HCT116 (cell line): ENCODE data around the gene PDE2A. TPM values are rescaled to one million over a fixed set of nuclear protein-coding genes. Genes with fewer than 3 reads are reported as not detected.
A peak's percentile ranks its signal among the peaks of the same experiment; 100 is the strongest.

Source experiments
- ATAC-seq: fragments of 200-7000 bp; cut with Tn5 transposase; 2 replicates; pipeline ENCODE4 v1.9.1; 2020; ENCODE audit warnings: mild to moderate bottlenecking, moderate library complexity
- BruUV-seq: library from RNA; stranded (reverse); fragments of 400-500 nt; replicated peaks from 2 replicates; lab custom pipeline; 2021; lab: Mats Ljungman, UMichigan
- CTCF ChIA-PET: fragments of 300-600 bp; sonication (Branson Sonifier 250); formaldehyde crosslinking; loops from one replicate; lab custom pipeline; 2021; ENCODE audit warnings: antibody characterized with exemption; lab: Charles Lee
- POLR2A ChIA-PET: fragments of 300-600, 350-600 bp; sonication (Branson Sonifier 250); formaldehyde crosslinking; loops from one replicate; lab custom pipeline; 2021; ENCODE audit warnings: antibody characterized with exemption; lab: Charles Lee
- RAD21 ChIA-PET, 2 experiments: fragments of 300-600 bp; sonication (Branson Sonifier 250); formaldehyde crosslinking; loops; one replicate each; lab custom pipeline; 2023; ENCODE audit warnings: low total read pairs in 2 of 2; ENCODE audit not compliant: uncharacterized antibody in 2 of 2, unreplicated experiment in 2 of 2, low non-redundant PET in 1 of 2; lab: Charles Lee
- DNase-seq: peaks from one replicate; pipeline ENCODE4 v3.0.0-alpha.2; 2010; ENCODE audit warnings: low read depth, low spot score
- H2AFZ ChIP-seq: fragments of 200-600 bp; shearing (Covaris generic), sonication (generic); 2 replicates; pipeline ENCODE4 v1.6.1; 2017; ENCODE audit warnings: low read depth, mixed run types, mixed read lengths, antibody characterized with exemption, low read length; ENCODE audit not compliant: poor library complexity, severe bottlenecking
- H3K27ac ChIP-seq: 2 replicates; pipeline ENCODE4 v1.5.1; 2012; ENCODE audit warnings: low read depth, low read length
- H3K27me3 ChIP-seq: fragments of 200-600 bp; sonication (generic); 2 replicates; pipeline ENCODE4 v1.6.1; 2016; ENCODE audit warnings: mixed run types, low read length, mixed read lengths; ENCODE audit not compliant: insufficient read depth
- H3K36me3 ChIP-seq, 2 experiments: fragments of 200-500 bp in 1 of 2; fragments of 200-600 bp in 1 of 2; sonication (Bioruptor generic) in 1 of 2; sonication (generic) in 1 of 2; 2 replicates each; pipeline versions ENCODE4 v1.5.1 to v1.6.1; 2014 to 2016; ENCODE audit warnings: low read length in 2 of 2, inconsistent platforms in 1 of 2, mixed read lengths in 1 of 2, mixed run types in 1 of 2; ENCODE audit not compliant: insufficient read depth in 2 of 2, control insufficient read depth in 1 of 2
- H3K4me1 ChIP-seq, 2 experiments: fragments of 200-600 bp in 1 of 2; sonication (generic) in 1 of 2; 2 replicates each; pipeline versions ENCODE4 v1.5.1 to v1.6.1; 2012 to 2017; ENCODE audit warnings: low read length in 2 of 2, inconsistent platforms in 1 of 2, mild to moderate bottlenecking in 1 of 2, mixed read lengths in 1 of 2, mixed run types in 1 of 2, moderate library complexity in 1 of 2; ENCODE audit not compliant: insufficient read depth in 2 of 2, control insufficient read depth in 1 of 2
- H3K4me2 ChIP-seq: fragments of 200-600 bp; sonication (generic); 2 replicates; pipeline ENCODE4 v1.6.1; 2017; ENCODE audit warnings: mixed run types, low read length, mixed read lengths
- H3K4me3 ChIP-seq, 2 experiments: fragments of 200-600 bp in 1 of 2; sonication (generic) in 1 of 2; replicated peaks in 1 of 2; 2 replicates each; pipeline ENCODE4 v1.5.1; 2011 to 2016; ENCODE audit warnings: low read length in 2 of 2, control low read depth in 1 of 2, low read depth in 1 of 2, mild to moderate bottlenecking in 1 of 2, mixed read lengths in 1 of 2, mixed run types in 1 of 2
- H3K79me2 ChIP-seq: fragments of 200-600 bp; sonication (generic); 2 replicates; pipeline ENCODE4 v1.6.1; 2017; ENCODE audit warnings: mild to moderate bottlenecking, mixed run types, low read length, moderate library complexity, mixed read lengths; ENCODE audit not compliant: insufficient read depth
- H3K9ac ChIP-seq: fragments of 200-600 bp; sonication (generic); 2 replicates; pipeline ENCODE4 v1.6.1; 2016; ENCODE audit warnings: low read length, mixed read lengths
- H3K9me2 ChIP-seq: fragments of 200-600 bp; sonication (generic), shearing (Covaris generic); 2 replicates; pipeline ENCODE4 v1.6.1; 2017; ENCODE audit warnings: mixed run types, mild to moderate bottlenecking, moderate library complexity; ENCODE audit not compliant: insufficient read depth
- H3K9me3 ChIP-seq, 2 experiments: fragments of 200-500 bp in 1 of 2; fragments of 200-600 bp in 1 of 2; sonication (Bioruptor generic) in 1 of 2; sonication (generic) in 1 of 2; 2 replicates each; pipeline ENCODE4 v1.6.1; 2014 to 2017; ENCODE audit warnings: low read length in 2 of 2, mixed read lengths in 2 of 2, inconsistent platforms in 1 of 2, low read depth in 1 of 2, mild to moderate bottlenecking in 1 of 2, mixed run types in 1 of 2, moderate library complexity in 1 of 2; ENCODE audit not compliant: control insufficient read depth in 1 of 2, insufficient read depth in 1 of 2
- H4K20me1 ChIP-seq: fragments of 200-600 bp; sonication (generic), shearing (Covaris generic); 2 replicates; pipeline ENCODE4 v1.6.1; 2017; ENCODE audit warnings: mixed run types, mild to moderate bottlenecking, moderate library complexity; ENCODE audit not compliant: insufficient read depth
- CTCF ChIP-seq, 3 experiments: fragments of 200-600 bp in 1 of 3; sonication (generic) in 1 of 3; IDR thresholded peaks in 2 of 3; conservative IDR thresholded peaks in 1 of 3; 2 replicates each; pipeline ENCODE4 v1.5.1; 2012 to 2017; ENCODE audit warnings: low read depth in 2 of 3, low read length in 2 of 3, antibody characterized with exemption in 1 of 3, borderline replicate concordance in 1 of 3, control low read depth in 1 of 3, mild to moderate bottlenecking in 1 of 3, mixed read lengths in 1 of 3, mixed run types in 1 of 3, moderate library complexity in 1 of 3; ENCODE audit not compliant: insufficient read depth in 1 of 3
- MAX ChIP-seq: IDR thresholded peaks from 2 replicates; pipeline ENCODE4 v1.6.1; 2012
- RAD21 ChIP-seq: IDR thresholded peaks from 2 replicates; pipeline ENCODE4 v1.6.1; 2012; ENCODE audit warnings: low read depth, mild to moderate bottlenecking
- SIN3A ChIP-seq: IDR thresholded peaks from 2 replicates; pipeline ENCODE4 v1.6.1; 2012; ENCODE audit warnings: low read depth
- intact Hi-C: fragments of 100-400 bp; cut with micrococcal nuclease; formaldehyde crosslinking; loops from 2 replicates; pipeline ENCODE4 v1.10.0; 2022
- total RNA-seq: library from RNA; stranded (reverse); gene quantifications from one replicate; pipeline ENCODE4 v1.2.1, GENCODE V29; 2021; ENCODE audit not compliant: unreplicated experiment

PDE2A gene
- total RNA-seq, 1 experiment from 2014 or later: 7.6 TPM

- TF ChIP-seq RAD21 (peak; percentile 46; the same call in 1 of the 2 replicates), SIN3A (no peak), CTCF (IDR thresholded peaks at IDR 0.05 in 2 of 3, conservative IDR thresholded peaks at IDR 0.05 in 1 of 3; ENCODE audit: borderline replicate concordance in 1 of 3, insufficient read depth in 1 of 3, low read depth in 2 of 3, low read length in 2 of 3) (peak; percentile 22 to 56 (median 49); a peak in 5 of 6 replicates), MAX (no peak)
- intact Hi-C loops: loop anchor here (5.0 kb wide), 1 partner anchor 587 kb away; no protein-coding TSS in a partner anchor
- Histone ChIP-seq H3K4me2 (no peak overlapping the region), H3K27me3 (no peaks in the 10 kb centered on the region; the same call in 1 of the 2 replicates), H3K9ac (no peak overlapping the region), H2AFZ (no peak overlapping the region), H3K36me3 (no peaks in the 10 kb centered on the region), H3K4me3 (no peak overlapping the region), H3K9me2 (no peaks in the 10 kb centered on the region), H4K20me1 (no peaks in the 10 kb centered on the region), H3K9me3 (no peaks in the 10 kb centered on the region), H3K79me2 (no peaks in the 10 kb centered on the region), H3K4me1 (peaks cover 0 to 6% of the 10 kb centered on the region in 2 experiments; a peak in 1 of 4 replicates), H3K27ac (no peak overlapping the region)
- no TSS peak for BruUV-seq
- CTCF ChIA-PET: interaction anchor here (1.0 to 1.4 kb wide), 4 partner anchors 9 to 19 kb away, joined by 3 to 6 read pairs (median 3); no protein-coding TSS in a partner anchor
- POLR2A ChIA-PET: no interaction called here
- ATAC-seq (no peak), DNase-seq (no peak)
- RAD21 ChIA-PET: no interaction called here
Observed at GRCh38 chr11:72589802-72590761, 84.1 kb downstream of the PDE2A start.
